K562 (cell line): Measurements from ENCODE around the gene MALAT1. TPM values are rescaled to one million over a fixed set of nuclear protein-coding genes. Genes with fewer than 3 reads are reported as not detected.

ENCODE experiments used
- CBFA2T3 ChIP-seq: fragments of 450-650 bp; IDR thresholded peaks from 2 replicates; pipeline ENCODE4 v1.6.1; 2017
- ETS1 ChIP-seq: conservative IDR thresholded peaks from 2 replicates; pipeline ENCODE4 v1.6.1; 2011; ENCODE audit warnings: low read depth, mild to moderate bottlenecking, low read length; ENCODE audit not compliant: control insufficient read depth
- FIP1L1 ChIP-seq: fragments of 200-400 bp; formaldehyde crosslinking; IDR thresholded peaks from 2 replicates; pipeline ENCODE4 v1.6.1; 2018; ENCODE audit warnings: mild to moderate bottlenecking, low read depth, low read length; ENCODE audit not compliant: poor library complexity, severe bottlenecking
- GABPB1 ChIP-seq: sonication (generic); formaldehyde crosslinking; IDR thresholded peaks from 2 replicates; pipeline ENCODE4 v1.8.0; 2022; ENCODE audit warnings: mild to moderate bottlenecking, missing genetic modification reagents
- HOXB6 ChIP-seq: fragments of 250-450 bp; sonication (Bioruptor Pico); IDR thresholded peaks from 2 replicates; pipeline ENCODE4 v1.5.1; 2022; ENCODE audit warnings: mild to moderate bottlenecking, borderline replicate concordance
- KHSRP ChIP-seq: fragments of 450-650 bp; IDR thresholded peaks from 2 replicates; pipeline ENCODE4 v1.6.1; 2017
- MXI1 ChIP-seq: IDR thresholded peaks from 2 replicates; pipeline ENCODE4 v1.6.1; 2011; ENCODE audit warnings: low read depth, mild to moderate bottlenecking, improper control_type of control experiment, low read length
- PHF20 ChIP-seq: fragments of 450-650 bp; IDR thresholded peaks from 2 replicates; pipeline ENCODE4 v1.6.1; 2018; ENCODE audit not compliant: partially characterized antibody
- PML ChIP-seq: IDR thresholded peaks from 2 replicates; pipeline ENCODE4 v1.6.1; 2012; ENCODE audit warnings: low read length, inconsistent platforms
- POU5F1 ChIP-seq: fragments of 150-350 bp; IDR thresholded peaks from 2 replicates; pipeline ENCODE4 v1.6.1; 2014; ENCODE audit warnings: borderline replicate concordance, low read length, low read depth, mild to moderate bottlenecking; ENCODE audit not compliant: partially characterized antibody
- PREB ChIP-seq: sonication (generic); formaldehyde crosslinking; IDR thresholded peaks from 2 replicates; pipeline ENCODE4 v1.8.1; 2023; ENCODE audit warnings: mild to moderate bottlenecking, missing genetic modification reagents
- RFX1 ChIP-seq: fragments of 450-650 bp; IDR thresholded peaks from 2 replicates; pipeline ENCODE4 v1.6.1; 2016; ENCODE audit warnings: mild to moderate bottlenecking, moderate library complexity
- SIN3B ChIP-seq: fragments of 450-650 bp; IDR thresholded peaks from 2 replicates; pipeline ENCODE4 v1.6.1; 2017; ENCODE audit warnings: low read depth, mild to moderate bottlenecking, moderate library complexity
- SP1 ChIP-seq: sonication (generic); formaldehyde crosslinking; IDR thresholded peaks from 2 replicates; pipeline ENCODE4 v1.8.1; 2022; ENCODE audit warnings: mild to moderate bottlenecking, missing genetic modification reagents
- TFE3 ChIP-seq: fragments of 450-650 bp; formaldehyde crosslinking; IDR thresholded peaks from 2 replicates; pipeline ENCODE4 v1.4.0; 2020; ENCODE audit warnings: mild to moderate bottlenecking, mixed read lengths
- XRCC3 ChIP-seq: fragments of 450-650 bp; IDR thresholded peaks from 2 replicates; pipeline ENCODE4 v1.6.1; 2017; ENCODE audit warnings: mild to moderate bottlenecking, moderate library complexity
- ZFX ChIP-seq: sonication (generic); formaldehyde crosslinking; IDR thresholded peaks from 2 replicates; pipeline ENCODE4 v1.8.0; 2022; ENCODE audit warnings: mild to moderate bottlenecking, missing genetic modification reagents, moderate library complexity
- ZNF282 ChIP-seq: sonication (generic); formaldehyde crosslinking; IDR thresholded peaks from 2 replicates; pipeline ENCODE4 v1.8.1; 2023; ENCODE audit warnings: missing genetic modification reagents
- ZNF354B ChIP-seq: fragments of 250-450 bp; sonication (Bioruptor Pico); IDR thresholded peaks from 2 replicates; pipeline ENCODE4 v1.4.0; 2020
- ZNF444 ChIP-seq: fragments of 250-450 bp; sonication (Bioruptor Pico); IDR thresholded peaks from 2 replicates; pipeline ENCODE4 v1.4.0; 2020; ENCODE audit warnings: mild to moderate bottlenecking, moderate library complexity
- ZNF707 ChIP-seq: fragments of 250-450 bp; sonication (Bioruptor Pico); conservative IDR thresholded peaks from 2 replicates; pipeline ENCODE4 v1.8.0; 2022; ENCODE audit warnings: inconsistent platforms, mild to moderate bottlenecking, moderate library complexity
- polyA plus RNA-seq, 8 experiments: library from polyadenylated mRNA; depleted of rRNA in 4 of 8; stranded (reverse) in 5 of 8; unstranded in 3 of 8; fragments of >200 nt; fragmentation: Nextera tagmentation in 2 of 8; fragmentation: Illumina TruSeq in 1 of 8; extraction: Ambion mirVana in 2 of 8; extraction: Trizol in 1 of 8; gene quantifications; 2 replicates each; pipeline versions ENCODE4 v1.2.1 to v1.2.3, GENCODE V29; 2011 to 2014; ENCODE audit warnings: inconsistent platforms in 1 of 8, missing spikeins in 1 of 8
- total RNA-seq, 7 experiments: library from RNA; depleted of rRNA in 6 of 7; stranded (reverse); fragments of >200 nt in 6 of 7; fragmentation: Illumina TruSeq in 2 of 7; extraction: Trizol in 2 of 7; gene quantifications; 2 replicates each; pipeline versions ENCODE4 v1.2.1 to v1.2.3, GENCODE V29; 2011 to 2021; ENCODE audit warnings: low replicate concordance in 1 of 7
- TF ChIP-seq, protein P1 (sequence below), 2 experiments: fragments of 250-450 bp in 1 of 2; fragments of 450-650 bp in 1 of 2; sonication (Bioruptor Pico) in 1 of 2; IDR thresholded peaks; 2 replicates each; pipeline versions ENCODE4 v1.6.1 to v1.8.0; 2016 to 2021; ENCODE audit warnings: mild to moderate bottlenecking in 2 of 2, moderate library complexity in 2 of 2, missing compliant biosample characterization in 1 of 2, missing genetic modification characterization in 1 of 2
- TF ChIP-seq, protein P2 (sequence below): sonication (generic); formaldehyde crosslinking; IDR thresholded peaks from 2 replicates; pipeline ENCODE4 v1.8.0; 2023; ENCODE audit warnings: mild to moderate bottlenecking, missing genetic modification reagents

The MALAT1 gene
- total and polyA plus RNA-seq, 9 of the 15 experiments (the other 6 are each of a cell fraction or from before 2014, with no cell fraction given) = 363 to 8,715 (median 2,351) TPM

- TF ChIP-seq, protein P1, sequence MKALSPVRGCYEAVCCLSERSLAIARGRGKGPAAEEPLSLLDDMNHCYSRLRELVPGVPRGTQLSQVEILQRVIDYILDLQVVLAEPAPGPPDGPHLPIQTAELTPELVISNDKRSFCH (CRISPR knock-in tag; IDR thresholded peaks at IDR 0.05) = no peak
- TF ChIP-seq, protein P1 (tag; IDR thresholded peaks at IDR 0.05) = no peak
- no peak for TF ChIP-seq POU5F1
- TF ChIP-seq ZNF707 (CRISPR knock-in tag) = no peak
- TF ChIP-seq ZNF444 (CRISPR knock-in tag) = no peak; the same call in 1 of the 2 replicates
- no peak for TF ChIP-seq CBFA2T3
- TF ChIP-seq ZFX (CRISPR knock-in tag) = 0 out of 2 replicates have a peak, but pooled peaks have one; percentile 6
- TF ChIP-seq RFX1 = no peak
- peak; percentile 77 for TF ChIP-seq KHSRP
- TF ChIP-seq, protein P2, sequence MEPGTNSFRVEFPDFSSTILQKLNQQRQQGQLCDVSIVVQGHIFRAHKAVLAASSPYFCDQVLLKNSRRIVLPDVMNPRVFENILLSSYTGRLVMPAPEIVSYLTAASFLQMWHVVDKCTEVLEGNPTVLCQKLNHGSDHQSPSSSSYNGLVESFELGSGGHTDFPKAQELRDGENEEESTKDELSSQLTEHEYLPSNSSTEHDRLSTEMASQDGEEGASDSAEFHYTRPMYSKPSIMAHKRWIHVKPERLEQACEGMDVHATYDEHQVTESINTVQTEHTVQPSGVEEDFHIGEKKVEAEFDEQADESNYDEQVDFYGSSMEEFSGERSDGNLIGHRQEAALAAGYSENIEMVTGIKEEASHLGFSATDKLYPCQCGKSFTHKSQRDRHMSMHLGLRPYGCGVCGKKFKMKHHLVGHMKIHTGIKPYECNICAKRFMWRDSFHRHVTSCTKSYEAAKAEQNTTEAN (CRISPR knock-in tag) = no peak
- TF ChIP-seq TFE3 (CRISPR knock-in tag) = no peak
- TF ChIP-seq SIN3B = no peak
- no peak for TF ChIP-seq PHF20
- TF ChIP-seq HOXB6 (CRISPR knock-in tag) = peak; percentile 81; the same call in 1 of the 2 replicates
- TF ChIP-seq XRCC3 = peak; percentile 19; the same call in 1 of the 2 replicates
- peak; percentile 78; the same call in 1 of the 2 replicates for TF ChIP-seq SP1 (CRISPR knock-in tag)
- TF ChIP-seq ZNF354B = peak; percentile 55; the same call in 1 of the 2 replicates
- TF ChIP-seq FIP1L1 = peak; percentile 75
- peak; percentile 55; the same call in 1 of the 2 replicates for TF ChIP-seq GABPB1
- TF ChIP-seq ETS1 = peak; percentile 65
- TF ChIP-seq PREB (CRISPR knock-in tag) = no peak
- no peak for TF ChIP-seq ZNF282 (CRISPR knock-in tag)
- TF ChIP-seq PML = peak; percentile 38
- peak; percentile 63; the same call in 1 of the 2 replicates for TF ChIP-seq MXI1
Measured at GRCh38 chr11:65503949-65504673, 5.3 kb downstream of the MALAT1 start (continued).
